ENCODE data around the gene DLEC1. TPM values are rescaled to one million over a fixed set of nuclear protein-coding genes. Genes with fewer than 3 reads are reported as not detected.

Gene DLEC1
- polyA plus RNA-seq, 1 donor from 2014 or later: 0.25 TPM

DNA sequence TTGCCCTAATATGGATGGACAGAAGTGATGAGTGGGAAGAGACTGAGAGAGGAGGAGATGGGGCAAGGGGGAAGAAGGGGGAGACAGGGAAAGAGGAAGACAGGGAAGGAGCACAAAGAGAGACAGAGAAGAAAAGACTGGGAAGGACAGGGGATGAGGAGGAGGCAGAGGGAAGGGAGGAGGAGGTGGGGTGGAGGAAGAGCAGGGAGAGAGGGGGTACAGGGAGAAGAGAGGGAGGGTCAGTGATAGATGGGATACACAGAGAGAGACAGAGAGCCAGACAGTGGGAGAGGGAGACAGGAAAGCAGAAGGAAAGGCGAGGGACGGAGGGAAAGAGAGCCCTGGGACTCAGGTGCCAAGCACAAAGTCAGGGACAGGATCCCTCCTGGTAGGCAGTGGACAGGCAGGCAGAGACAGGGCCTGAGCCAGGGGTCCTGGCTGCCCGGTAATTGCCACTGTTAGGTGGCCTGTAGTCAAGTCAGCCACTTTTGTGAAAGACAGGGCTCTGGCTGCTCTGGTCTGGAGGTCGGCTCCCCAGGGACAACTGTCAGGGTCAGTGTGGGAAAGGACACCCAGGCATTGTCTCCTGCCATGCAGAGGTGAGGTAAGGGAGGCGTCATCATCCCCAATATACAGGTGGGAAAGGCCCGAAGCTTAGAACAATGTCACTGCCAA lies 38.6 kb upstream of the DLEC1 start:
- Histone ChIP-seq H3K27ac (ENCODE audit: low read length) (no peak overlapping the region), H4K20me1 (ENCODE audit: insufficient read depth) (no peaks in the 10 kb centered on the region), H3F3A (ENCODE audit: insufficient read depth, low read length, poor library complexity, severe bottlenecking) (no peaks in the 10 kb centered on the region), H3K27me3 (ENCODE audit: insufficient read depth, low read depth, low read length) (peaks cover 3% of the 10 kb centered on the region), H3K4me2 (ENCODE audit: low read length) (no peak overlapping the region), H2AFZ (ENCODE audit: low read depth, low read length) (no peak overlapping the region), H3K9me2 (ENCODE audit: insufficient read depth, low read length) (no peaks in the 10 kb centered on the region), H3K36me3 (ENCODE audit: insufficient read depth, low read length) (no peaks in the 10 kb centered on the region), H3K79me2 (replicated peaks; ENCODE audit: insufficient read depth, low read length) (no peaks in the 10 kb centered on the region), H3K4me3 (ENCODE audit: low read length) (no peak overlapping the region), H3K9me3 (ENCODE audit: low read length) (no peaks in the 10 kb centered on the region), H3K9ac (ENCODE audit: low read length) (no peak overlapping the region)
- TF ChIP-seq SMC3 (conservative IDR thresholded peaks at IDR 0.05; ENCODE audit: poor library complexity): no peak
- no peak for TF ChIP-seq POLR2AphosphoS5 (IDR thresholded peaks at IDR 0.05)
- TF ChIP-seq CTCF (IDR thresholded peaks at IDR 0.05; ENCODE audit: poor library complexity, severe bottlenecking): no peak
- TF ChIP-seq RAD21 (conservative IDR thresholded peaks at IDR 0.05): no peak
- TF ChIP-seq TAF1 (IDR thresholded peaks at IDR 0.05; ENCODE audit: low read depth): no peak
- TF ChIP-seq REST (IDR thresholded peaks at IDR 0.05; ENCODE audit: borderline replicate concordance): no peak
- TF ChIP-seq EZH2 (IDR thresholded peaks at IDR 0.05; ENCODE audit: borderline replicate concordance, insufficient read depth, low read length, poor library complexity, severe bottlenecking): no peak
- TF ChIP-seq EP300 (conservative IDR thresholded peaks at IDR 0.05; ENCODE audit: poor library complexity, severe bottlenecking): no peak
- TF ChIP-seq MXI1 (conservative IDR thresholded peaks at IDR 0.05; ENCODE audit: poor library complexity, severe bottlenecking): no peak

DNA sequence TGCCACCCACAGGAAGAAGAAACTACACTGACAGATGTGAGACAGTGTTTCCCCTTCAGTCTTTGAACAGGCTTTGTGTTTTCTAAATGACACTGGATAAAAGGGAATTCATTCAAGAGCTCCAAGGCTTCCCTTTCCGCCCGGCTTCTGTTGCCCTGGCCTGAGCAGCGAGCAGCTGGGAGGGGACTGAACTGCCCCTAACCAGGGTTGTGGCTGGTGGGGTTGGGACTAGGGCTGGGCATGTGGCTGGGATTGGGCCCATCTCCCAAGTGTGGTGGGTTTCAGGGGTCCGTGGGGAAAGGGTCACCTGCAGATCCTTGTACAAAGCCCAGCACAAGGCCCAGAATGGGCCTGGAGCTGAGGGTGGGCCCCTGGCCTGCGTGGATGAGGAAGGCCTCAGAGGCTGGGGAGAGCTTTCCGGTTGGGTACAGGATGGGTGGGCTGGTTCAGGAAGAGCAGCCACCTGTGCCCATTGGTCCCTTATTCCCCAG lies 38.0 kb upstream of the DLEC1 start:
- no peak overlapping the region for H3K9ac ChIP-seq (ENCODE audit: low read length)
- no peaks in the 10 kb centered on the region for H3F3A ChIP-seq (ENCODE audit: insufficient read depth, low read length, poor library complexity, severe bottlenecking)
- H3K4me2 ChIP-seq (ENCODE audit: low read length): no peak overlapping the region
- H3K9me3 ChIP-seq (ENCODE audit: low read length): no peaks in the 10 kb centered on the region
- no peak overlapping the region for H3K4me3 ChIP-seq (ENCODE audit: low read length)
- no peak overlapping the region for H2AFZ ChIP-seq (ENCODE audit: low read depth, low read length)
- H3K9me2 ChIP-seq (ENCODE audit: insufficient read depth, low read length): no peaks in the 10 kb centered on the region
- H3K27ac ChIP-seq (ENCODE audit: low read length): no peak overlapping the region
- TF ChIP-seq EP300 (conservative IDR thresholded peaks at IDR 0.05; ENCODE audit: poor library complexity, severe bottlenecking) (no peak), POLR2AphosphoS5 (IDR thresholded peaks at IDR 0.05) (no peak), MXI1 (conservative IDR thresholded peaks at IDR 0.05; ENCODE audit: poor library complexity, severe bottlenecking) (no peak), SMC3 (conservative IDR thresholded peaks at IDR 0.05; ENCODE audit: poor library complexity) (no peak), TAF1 (IDR thresholded peaks at IDR 0.05; ENCODE audit: low read depth) (no peak), RAD21 (conservative IDR thresholded peaks at IDR 0.05) (no peak), CTCF (IDR thresholded peaks at IDR 0.05; ENCODE audit: poor library complexity, severe bottlenecking) (no peak), REST (IDR thresholded peaks at IDR 0.05; ENCODE audit: borderline replicate concordance) (no peak), EZH2 (IDR thresholded peaks at IDR 0.05; ENCODE audit: borderline replicate concordance, insufficient read depth, low read length, poor library complexity, severe bottlenecking) (no peak)
- no peaks in the 10 kb centered on the region for H4K20me1 ChIP-seq (ENCODE audit: insufficient read depth)
- no peaks in the 10 kb centered on the region for H3K36me3 ChIP-seq (ENCODE audit: insufficient read depth, low read length)
- H3K27me3 ChIP-seq (ENCODE audit: insufficient read depth, low read depth, low read length): peaks cover 3% of the 10 kb centered on the region
- no peaks in the 10 kb centered on the region for H3K79me2 ChIP-seq (replicated peaks; ENCODE audit: insufficient read depth, low read length)
